HG02642 (cell line): ENCODE data around the gene CAV2.

Source experiments
- ATAC-seq: cut with Tn5 transposase; IDR thresholded peaks from one replicate; pipeline ENCODE4 v1.9.1; 2021; ENCODE audit warnings: mild to moderate bottlenecking; ENCODE audit not compliant: unreplicated experiment, poor library complexity

The CAV2 gene

GRCh38 chr7:116543664-116544063 lies 44.1 kb downstream of the CAV2 start:
- ATAC-seq = no peak

DNA sequence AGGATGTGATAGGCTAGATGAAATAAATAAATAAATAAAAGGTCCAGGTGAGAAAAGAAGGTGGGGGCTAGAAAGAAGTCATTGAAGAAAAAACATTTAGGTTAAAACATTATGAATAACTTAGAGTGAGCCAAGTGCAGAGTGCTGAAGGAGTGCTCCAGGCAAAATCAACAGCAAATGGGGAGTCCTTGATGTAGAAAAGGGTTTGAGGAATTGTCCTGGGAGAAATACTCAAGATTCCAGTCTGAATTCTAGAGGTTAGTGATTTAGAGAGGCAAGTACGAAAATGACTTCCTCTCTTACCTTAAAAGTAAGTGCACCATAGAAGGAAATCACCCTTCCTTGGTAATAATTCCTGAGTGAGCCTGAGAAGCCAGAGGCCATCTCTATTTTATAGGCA lies 44.9 kb downstream of the CAV2 start:
- ATAC-seq = no peak

GRCh38 chr7:116545411-116545993 lies 46.0 kb downstream of the CAV2 start:
- ATAC-seq = no peak

- ATAC-seq = no peak
Observed at GRCh38 chr7:116546054-116546453, 46.5 kb downstream of the CAV2 start.

GRCh38 chr7:116546916-116547315 lies 47.4 kb downstream of the CAV2 start:
- no peak for ATAC-seq

DNA sequence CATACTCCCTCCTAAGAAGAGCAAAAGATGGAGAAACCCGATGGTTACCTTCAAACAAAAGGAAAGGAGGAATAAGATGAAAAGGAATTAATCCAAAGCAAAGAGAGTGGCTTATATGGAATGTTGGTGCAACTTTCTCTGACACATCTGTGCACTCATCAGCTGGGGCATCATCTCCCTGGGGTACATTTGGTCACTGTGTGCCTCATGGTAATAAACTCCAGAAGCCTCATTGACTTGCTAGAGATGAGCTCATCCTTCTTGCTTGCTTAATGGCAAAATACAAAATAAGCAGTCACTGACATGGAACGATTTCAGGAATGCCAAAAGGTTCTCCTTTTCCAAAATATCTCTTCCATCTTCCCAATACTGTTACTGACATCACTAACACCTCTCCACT lies 47.8 kb downstream of the CAV2 start:
- no peak for ATAC-seq

- peak; percentile 89 for ATAC-seq
Observed at GRCh38 chr7:116548506-116548905, 49.0 kb downstream of the CAV2 start.

DNA sequence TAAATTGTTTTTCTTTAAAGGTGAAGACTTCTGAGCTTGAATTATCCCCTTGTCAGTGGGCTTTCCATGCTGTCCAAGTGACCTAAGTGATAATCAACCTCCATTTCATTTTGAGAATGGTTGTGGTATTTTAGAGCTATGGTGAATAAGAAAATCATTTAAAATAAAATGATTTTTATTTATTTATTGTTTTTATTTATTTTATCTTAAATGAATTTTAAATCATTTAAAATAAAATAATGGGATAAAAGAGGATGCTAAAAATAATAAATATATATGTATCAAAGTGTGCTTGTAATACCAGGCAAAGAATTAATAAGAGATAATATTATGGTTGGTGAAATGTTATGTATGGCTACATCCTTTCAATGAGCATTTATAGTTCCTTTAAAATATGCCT lies 49.8 kb downstream of the CAV2 start:
- ATAC-seq = no peak

DNA sequence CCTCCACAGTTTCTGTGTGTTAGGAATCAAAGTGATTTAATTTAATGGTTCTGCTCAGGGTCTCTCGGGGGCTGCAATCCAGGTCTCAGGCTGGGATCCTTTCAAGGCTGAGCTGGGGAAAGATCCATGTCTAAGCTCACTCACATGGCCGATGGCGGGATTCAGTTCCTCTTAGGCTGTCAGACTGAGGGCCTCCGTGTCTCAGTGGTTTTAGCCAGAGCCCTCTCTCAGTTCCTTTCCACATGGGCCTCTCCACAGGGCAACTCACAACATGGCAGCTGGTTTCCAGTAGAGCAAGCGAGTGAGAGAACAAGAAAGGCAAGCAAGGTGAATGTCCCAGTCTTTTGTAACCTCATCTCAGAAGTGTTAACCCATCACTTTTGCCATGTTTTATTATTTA lies 52.2 kb downstream of the CAV2 start:
- no peak for ATAC-seq

DNA sequence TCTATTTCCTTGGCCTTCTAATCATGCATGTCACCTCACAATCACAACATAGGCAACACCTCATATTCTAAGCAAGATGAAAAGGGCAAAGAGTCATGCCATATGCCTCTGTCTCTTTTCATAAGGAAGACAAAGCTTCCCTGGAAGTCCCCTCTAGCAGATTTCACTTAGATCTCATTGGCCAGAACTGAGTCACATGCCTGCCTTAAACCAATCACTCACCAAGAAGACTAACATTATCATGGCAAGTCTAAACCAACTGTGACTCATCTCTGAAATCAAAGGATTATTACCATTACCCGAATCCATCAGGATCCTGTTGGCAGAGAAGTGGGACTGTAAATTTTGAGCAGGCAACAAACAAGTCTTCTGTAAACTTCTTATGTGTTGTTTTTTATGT lies 53.1 kb downstream of the CAV2 start:
- ATAC-seq = no peak

DNA sequence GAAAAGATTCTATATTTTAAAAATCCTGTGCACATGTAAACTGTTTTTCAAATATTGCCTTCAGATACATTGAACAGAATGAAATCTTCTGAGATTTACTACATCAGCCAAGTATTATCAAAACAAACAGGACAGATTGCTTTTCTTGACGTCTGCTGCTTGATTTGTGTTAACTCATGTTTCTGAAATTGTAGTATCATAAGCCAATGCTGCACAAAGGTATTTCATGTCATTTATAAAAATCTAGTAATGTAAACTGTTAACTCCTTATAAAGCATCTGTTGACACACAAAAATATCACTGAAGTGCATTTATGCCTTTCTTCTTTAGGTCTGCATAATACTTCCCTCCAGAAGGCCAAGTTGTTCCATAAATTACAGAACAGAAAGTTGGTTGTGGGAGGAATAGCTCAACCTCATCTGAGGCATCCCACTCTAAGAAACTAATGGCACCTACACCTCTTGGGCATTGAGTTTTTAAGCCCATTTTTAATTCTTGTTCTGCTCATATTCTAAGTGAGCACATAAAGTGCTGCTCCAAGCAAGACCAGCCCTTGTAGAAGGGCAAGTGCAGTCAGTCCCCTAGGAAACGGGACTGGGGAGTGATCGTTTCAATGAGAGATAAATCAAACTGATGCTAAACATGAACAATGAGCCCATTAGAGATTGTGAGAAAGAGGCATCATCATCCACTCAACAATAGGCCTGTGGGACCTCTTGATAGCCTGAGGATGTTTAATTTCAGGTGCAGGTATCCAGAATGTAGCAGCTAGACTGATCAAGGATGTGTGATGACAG lies 53.8 kb downstream of the CAV2 start:
- no peak for ATAC-seq

DNA sequence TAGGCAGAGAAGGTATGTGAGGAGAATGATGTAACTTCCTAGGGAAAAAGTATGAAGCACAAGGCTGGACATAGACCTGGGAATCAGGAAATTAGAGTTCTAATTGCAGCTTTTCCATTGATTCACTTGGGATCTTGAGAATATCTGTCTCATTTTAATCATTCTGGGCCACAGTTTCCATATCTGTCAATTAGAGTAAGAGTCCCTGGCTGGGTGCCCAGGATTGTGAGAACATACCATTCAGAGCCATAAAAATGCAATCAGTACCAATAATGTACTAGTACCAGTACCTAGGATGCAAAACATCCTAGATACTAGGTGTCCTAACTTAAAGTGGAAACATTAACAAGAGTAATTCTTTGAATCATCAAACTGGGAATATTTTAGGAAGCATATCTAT lies 54.9 kb downstream of the CAV2 start:
- ATAC-seq = no peak

GRCh38 chr7:116554911-116555310 lies 55.4 kb downstream of the CAV2 start:
- no peak for ATAC-seq

DNA sequence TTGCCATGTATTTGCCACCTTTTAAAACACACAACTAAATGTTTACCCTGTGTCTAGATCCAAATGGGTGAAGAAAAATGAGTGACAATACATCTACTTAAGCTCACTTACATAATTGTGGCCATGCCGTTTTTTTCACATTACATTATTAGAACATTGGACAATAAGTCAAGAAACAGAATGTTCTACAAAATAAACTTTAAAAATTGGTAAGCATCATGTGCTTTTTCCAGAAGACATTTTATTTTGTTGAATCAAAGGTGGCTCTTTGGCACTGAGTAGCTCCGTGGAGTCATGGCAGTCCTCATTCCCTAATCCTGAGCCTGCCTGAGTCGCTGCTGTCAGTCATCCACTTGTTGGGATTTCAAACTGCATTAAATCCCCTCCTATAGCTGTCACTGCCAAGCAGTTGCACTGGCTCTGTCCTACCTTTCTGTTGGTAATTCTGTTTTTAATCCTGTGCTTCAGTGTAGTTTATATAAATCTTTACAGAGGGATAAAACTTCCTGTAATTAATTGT lies 57.6 kb downstream of the CAV2 start:
- no peak for ATAC-seq

DNA sequence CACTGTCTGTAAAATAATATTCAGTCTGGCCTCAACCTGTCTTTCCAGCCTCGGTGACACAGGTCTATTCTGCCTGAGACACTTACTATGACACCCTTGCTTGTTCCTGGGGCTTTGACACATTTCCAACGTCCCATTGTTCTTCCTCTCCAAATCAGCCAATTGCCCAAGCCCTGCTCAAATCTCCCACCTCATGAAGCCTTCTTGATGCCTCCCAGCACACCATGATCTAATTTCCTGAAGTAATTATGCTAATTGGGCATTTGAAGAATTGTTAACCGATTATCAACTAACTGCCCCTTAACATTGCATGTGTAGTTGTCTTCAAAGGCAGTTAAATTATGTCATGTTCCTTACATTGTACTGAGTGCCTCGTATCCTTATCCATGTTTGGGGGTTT lies 58.4 kb downstream of the CAV2 start:
- no peak for ATAC-seq
